DMS79 (cell line): Measurements from ENCODE around the gene RIPOR2.

Experiments used
- DNase-seq: peaks from one replicate; lab custom pipeline; 2025; lab: John Stamatoyannopoulos, UW

Gene RIPOR2, protein sequence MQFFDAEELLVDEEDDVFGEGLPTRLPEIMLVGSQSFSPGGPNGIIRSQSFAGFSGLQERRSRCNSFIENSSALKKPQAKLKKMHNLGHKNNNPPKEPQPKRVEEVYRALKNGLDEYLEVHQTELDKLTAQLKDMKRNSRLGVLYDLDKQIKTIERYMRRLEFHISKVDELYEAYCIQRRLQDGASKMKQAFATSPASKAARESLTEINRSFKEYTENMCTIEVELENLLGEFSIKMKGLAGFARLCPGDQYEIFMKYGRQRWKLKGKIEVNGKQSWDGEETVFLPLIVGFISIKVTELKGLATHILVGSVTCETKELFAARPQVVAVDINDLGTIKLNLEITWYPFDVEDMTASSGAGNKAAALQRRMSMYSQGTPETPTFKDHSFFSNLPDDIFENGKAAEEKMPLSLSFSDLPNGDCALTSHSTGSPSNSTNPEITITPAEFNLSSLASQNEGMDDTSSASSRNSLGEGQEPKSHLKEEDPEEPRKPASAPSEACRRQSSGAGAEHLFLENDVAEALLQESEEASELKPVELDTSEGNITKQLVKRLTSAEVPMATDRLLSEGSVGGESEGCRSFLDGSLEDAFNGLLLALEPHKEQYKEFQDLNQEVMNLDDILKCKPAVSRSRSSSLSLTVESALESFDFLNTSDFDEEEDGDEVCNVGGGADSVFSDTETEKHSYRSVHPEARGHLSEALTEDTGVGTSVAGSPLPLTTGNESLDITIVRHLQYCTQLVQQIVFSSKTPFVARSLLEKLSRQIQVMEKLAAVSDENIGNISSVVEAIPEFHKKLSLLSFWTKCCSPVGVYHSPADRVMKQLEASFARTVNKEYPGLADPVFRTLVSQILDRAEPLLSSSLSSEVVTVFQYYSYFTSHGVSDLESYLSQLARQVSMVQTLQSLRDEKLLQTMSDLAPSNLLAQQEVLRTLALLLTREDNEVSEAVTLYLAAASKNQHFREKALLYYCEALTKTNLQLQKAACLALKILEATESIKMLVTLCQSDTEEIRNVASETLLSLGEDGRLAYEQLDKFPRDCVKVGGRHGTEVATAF

DNA sequence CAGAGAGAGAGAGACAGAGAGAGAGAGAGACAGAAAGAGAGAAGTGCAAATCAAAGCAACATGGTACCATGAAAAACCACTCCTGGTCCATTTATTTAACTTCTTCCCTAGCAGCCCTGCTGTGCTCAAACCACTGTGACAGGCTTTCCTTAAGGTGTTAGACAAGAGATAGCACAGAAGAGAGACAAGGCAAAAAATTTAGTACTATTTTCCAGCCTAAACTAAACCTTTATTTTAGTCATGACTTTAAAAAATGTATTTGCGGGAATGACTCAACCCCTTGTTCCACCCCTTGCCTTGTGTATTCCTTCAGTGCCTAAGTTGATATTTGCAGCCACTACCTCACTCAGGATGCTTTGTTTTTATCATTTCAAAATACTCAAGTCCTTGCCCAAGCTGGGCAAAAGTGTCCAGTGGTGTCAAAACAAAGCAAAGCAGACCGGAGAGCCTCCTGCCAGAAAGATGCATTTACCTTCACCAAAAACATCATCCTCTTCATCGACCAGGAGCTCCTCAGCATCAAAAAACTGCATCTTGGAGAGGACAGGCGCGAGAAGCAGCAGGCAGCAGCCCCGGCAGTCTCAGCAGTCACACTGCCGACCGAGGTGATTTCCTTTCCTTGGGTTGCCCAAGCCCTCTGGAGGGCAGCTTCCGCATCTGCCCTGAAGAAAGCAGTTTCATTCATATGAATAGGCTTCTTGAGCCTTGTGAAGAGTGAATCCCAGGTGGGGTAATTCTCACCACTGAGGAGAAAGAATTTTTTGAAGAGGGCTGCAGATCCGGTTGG, at the start of gene RIPOR2:
Gene RIPOR2, minus strand, starts transcription at position 595 of the 787 bp plus-strand sequence. Its CDS starts 62 bp downstream, at position 533.
- peak; percentile 46 for DNase-seq

DNA sequence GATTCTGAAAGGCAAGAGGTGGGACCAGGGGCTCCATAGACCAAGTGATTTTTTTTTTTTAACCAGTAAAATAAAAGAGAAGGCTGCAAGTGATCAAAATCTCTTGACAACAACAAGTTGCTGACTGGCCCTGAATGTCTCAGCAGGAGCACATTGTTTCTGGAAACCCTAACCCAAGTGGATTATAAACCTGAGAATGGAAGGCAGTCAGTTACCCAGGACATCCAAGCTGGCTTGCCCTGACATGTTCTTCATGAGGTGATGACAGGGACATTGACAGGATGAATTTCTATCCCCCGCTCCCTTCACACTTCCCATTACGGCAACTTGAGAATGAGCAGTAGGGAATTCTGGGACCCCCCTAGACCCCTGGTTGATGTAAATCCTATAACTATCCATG, 49.6 kb upstream of the RIPOR2 start:
- no peak for DNase-seq

DNA sequence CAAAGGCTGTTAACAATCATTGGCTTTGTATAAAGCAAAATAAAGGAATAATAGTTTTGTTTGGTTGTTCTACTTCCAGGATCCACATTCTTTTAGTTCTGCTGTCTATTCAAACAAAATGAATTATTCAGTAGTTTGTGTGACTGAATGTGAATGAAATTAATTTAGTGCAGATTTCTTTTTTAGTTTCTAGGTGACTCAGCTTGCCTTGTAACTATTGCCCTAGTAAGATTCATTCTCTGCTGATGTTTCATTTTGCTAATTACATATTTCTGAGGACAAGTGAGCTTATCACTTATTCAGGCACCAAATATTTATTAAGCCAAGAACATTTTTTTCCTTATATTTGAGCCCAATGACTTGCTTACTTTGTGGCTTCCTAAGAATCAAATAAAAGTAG, 46.5 kb upstream of the RIPOR2 start:
- no peak for DNase-seq

DNA sequence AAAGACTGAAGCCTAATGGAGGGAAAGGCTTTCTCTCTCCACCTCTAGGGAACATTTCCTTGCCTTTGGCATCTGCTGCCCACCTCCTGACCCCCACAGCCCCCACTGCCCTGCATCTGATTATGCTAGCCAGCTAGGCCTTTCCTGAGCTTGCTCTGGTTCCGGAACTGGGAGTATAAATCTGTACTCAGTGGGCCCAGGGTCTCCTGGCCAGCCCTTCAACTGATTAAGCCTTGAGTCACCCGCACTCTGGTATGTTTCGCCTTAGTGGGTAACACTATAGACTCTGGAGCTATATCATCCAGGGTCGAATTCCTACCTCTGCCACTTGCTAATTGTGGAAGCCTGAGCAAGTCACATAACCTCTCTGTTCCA, 45.6 kb upstream of the RIPOR2 start:
- DNase-seq = no peak

DNA sequence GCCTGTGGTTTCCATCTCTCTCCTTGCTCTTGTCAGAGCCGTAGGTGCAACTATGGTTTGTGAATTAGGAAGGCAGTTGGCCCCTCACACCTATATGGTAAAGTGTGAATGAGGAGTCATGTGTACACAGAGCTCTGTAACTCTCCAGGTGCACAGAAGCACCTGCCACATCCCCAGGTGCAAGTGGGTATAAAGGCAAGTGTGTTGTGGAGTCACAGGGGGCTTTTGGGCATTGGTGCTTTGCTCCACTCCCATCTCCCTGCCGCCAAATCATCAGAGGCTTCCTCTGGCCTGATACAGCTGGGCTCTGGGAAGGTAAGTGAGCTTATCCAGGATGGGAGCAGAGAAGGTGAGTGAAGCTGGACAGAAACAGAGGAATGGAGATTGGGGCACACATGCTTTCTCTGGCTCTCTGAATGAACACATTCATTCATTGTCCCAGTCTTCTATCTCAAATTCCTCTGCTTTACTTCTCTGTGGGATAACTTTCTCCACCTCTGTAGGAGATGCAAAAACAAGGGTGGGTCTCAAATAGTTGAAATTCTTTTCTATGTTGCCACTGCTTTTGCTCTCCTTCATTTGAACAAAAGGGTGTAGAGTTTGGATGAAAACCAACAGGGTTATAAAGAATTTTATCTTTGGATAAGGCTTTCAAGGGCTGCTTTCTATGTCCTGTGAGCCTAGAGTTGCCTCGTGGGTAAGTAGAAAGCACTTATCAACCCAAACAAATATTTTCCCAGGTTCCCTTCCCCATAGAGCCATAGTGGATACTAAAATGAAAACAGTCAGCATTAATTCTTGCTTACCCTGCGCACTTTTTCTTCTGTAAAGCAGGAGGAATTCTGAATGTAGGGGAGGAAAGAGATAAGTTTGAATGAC, 45.0 kb upstream of the RIPOR2 start:
- no peak for DNase-seq

DNA sequence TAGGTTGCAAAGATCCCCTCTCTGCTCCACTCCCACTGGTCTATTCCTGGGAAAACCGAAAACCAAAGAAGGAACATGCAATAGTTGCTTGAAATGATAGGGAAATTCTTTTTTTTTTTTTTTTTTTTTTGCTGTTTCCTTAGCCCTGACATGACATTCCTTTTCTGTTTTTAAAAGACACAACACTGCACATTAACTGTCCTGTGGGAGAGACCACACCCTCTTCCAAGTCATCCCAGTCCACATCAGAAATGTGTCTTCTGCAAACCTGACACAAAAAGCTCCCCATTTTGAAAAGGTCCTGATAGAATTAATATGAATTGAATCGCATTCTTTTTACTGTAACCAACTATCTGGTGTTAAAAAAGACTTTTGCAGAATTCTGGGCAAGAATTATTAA, 43.4 kb upstream of the RIPOR2 start:
- DNase-seq = no peak

DNA sequence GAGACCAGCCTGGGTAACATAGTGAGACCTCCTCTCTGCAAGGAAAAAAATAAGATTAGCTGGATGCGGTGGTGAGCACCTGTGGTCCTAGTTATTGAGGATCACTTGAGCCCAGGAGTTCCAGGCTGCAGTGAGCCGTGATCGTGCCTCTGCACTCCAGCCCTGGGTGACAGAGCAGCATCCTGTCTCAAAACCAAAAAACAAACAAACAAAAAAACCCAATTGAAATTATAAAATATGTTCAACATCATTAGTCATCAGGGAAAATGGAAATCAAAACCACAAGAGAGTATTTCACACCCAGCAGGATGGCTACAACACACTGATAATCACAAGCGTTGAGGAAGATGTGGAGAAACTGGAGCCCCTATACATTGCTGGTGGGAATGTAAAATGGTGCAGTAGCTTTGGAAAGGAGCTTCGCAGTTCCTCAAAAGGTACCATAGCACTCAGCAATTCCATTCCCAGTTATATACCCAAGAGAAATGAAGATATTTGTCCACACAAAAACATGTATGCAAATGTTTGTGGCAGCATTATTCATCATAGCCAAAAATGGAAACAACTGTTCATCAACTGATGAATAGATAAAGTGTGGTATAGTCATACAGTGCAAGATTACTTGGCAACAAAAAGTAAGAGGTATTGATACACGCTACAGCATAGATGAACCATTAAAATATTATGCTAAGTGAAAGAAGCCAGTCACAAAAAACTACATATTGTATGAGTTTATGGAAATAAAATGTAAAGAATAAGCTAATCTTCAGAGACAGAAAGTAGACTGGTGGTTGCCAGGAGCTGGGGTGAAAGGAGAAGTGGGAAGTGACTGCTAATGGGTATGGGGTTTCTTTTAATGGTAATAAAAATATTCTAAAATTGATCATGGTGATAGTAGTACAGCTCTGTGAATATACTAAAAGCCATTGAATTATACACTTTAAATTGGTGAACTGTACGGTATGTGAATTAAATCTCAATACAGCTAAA, 38.7 kb upstream of the RIPOR2 start:
- DNase-seq = no peak

DNA sequence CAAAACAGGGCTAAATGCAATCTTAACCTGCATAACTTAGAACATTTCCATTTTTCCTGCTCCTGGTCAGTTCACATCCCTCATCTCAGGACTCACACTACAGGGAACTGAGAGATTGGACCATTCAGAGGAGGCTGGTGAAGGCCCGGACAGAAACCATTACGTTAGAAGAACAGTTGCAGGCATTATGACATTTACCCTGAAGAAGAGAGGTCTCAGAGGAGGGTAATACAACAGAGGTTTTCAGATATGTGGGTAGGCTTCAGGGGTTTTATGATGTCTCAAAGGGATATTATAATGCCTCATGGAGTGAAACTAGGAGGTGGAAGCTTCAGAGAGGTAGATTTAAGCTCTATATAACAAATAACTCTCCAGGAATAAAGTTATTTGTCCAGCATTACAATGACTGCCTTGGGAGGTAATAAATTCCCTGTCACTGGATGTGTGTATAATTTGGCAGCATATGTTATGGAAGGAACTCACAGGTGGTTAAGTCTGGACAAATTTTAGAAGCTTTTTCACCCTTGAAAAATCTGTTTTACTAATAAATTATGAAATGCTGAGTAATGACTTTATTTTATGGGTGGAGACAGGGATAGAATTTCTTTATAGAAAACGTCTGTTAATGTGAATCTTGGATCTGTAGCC, 36.7 kb upstream of the RIPOR2 start:
- no peak for DNase-seq

DNA sequence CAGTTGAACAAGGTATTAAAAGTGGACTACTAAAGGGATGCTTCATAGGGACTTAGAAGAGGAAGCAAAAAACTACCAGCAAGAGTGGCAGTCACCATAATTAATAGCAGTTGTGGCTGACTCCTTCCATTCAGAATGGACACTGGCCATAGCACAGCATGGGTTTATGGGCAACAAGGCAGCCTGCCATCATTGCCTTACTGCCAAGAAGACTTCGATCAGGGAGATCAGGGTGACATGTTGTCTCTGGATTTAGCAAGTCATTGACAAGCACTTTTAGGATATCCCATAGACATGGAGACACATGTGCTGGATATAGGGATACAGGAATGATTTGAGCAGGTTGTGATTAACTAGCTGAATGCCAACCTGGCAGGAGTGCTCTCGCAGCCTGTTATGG, 35.3 kb upstream of the RIPOR2 start:
- no peak for DNase-seq

DNA sequence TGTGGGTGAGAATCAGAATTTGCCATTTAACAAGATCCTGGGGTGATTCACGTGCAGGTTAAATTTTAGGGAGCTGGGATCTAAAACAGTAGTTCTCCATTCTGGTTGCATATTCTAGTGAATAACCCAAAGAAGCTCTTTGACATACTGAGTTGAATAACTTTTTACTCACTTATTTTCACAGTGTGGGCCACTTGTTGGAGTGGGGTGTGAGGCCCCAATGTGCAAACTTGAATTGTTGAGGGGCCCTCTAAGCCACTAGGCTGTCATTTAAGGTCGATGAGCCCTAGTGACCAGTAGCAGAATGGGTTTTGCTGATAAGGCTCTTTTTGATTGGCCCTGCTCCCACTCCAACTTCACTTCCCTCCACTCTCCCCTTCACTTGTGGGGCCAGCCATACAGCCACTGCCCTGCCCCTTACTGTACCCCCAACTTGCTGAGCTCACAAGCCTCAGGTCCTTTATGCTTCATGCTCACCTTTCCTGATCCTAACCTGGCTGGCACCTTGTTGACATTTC, 33.6 kb upstream of the RIPOR2 start:
- no peak for DNase-seq

DNA sequence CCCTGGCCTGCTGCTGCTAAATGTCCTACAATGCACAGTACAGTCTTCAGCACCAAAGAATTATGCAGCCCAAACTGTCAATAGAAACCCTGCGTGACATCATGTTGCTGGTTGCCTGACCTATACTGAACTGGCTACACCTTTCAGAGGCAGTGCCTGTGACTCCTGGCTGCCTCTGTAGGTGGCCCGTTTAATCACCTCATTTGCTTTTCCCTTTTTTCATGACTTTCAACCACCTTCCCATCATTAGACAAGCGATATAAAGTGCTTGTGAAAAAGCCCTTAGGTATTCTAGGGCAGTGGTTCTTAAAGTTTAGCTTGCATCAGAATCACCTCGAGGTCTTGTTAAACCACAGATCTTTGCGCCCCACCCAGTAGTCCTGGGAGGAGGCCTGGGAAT, 33.0 kb upstream of the RIPOR2 start:
- DNase-seq = no peak

DNA sequence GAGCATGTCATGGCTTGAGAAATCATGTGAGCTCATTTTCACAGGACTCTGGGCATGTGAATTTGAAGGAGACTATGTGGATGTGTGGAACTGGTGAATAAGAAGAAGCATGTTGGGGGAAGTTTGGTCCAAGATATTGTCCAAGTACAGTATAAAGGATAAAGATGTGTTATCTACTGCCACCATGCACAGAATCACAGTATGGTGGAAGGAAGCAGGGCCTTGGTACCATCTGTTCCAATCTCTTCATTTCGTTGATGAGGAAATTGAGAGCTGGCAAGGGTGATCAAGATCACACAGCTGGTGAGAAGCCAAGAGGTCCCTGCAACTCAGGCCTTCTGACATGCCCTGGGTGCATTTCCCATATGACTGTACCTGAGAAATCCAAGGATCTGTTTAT, 31.5 kb upstream of the RIPOR2 start:
- no peak for DNase-seq

DNA sequence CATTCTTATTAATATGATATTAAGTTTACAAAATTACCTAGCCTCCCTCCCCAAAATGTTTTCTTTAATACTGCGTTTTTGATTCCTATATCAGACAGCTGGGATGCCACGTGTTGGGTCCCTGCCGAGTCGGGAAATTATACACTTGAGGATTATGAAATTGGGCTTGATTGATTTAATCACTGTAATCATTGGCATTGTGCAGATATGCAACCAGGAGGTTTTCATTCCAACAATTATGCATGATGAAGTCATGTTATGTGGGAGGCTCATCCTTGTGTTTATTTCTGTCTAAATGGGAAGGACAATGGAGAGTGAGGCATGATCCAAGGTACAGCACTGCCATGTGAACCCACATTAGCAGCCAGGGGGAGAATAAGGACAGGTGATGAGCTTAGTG, 30.6 kb upstream of the RIPOR2 start:
- DNase-seq = no peak

DNA sequence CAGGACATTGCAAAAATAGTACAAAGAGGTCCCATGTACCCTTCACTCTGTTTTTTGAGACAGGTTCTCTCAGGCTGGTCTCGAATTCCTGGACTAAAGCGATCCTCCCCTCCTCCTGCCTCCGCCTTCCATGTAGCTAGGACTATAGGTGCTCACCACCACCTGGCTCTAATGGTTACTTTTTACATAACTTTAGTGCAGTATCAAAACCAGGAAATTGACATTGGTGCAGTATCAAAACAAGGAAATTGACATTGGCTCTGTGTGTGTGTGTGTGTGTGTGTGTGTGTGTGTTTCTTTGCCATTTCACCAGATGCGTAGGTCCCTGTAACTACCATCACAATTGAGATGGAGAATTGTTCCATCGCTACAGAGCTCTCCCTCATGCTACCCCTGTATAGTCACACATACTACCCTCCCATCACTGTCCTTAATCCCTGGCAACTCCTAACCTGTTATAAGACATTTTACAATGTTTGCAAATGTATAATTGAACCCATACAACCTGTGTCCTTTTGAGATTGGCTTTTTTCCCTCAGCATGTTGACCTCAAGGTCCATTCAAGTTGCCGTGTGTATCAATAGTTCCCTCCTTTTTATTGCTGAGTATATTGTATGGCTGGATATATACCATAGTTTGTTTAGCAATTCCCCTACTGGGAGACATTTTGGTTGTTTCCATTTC, 28.3 kb upstream of the RIPOR2 start:
- no peak for DNase-seq

DNA sequence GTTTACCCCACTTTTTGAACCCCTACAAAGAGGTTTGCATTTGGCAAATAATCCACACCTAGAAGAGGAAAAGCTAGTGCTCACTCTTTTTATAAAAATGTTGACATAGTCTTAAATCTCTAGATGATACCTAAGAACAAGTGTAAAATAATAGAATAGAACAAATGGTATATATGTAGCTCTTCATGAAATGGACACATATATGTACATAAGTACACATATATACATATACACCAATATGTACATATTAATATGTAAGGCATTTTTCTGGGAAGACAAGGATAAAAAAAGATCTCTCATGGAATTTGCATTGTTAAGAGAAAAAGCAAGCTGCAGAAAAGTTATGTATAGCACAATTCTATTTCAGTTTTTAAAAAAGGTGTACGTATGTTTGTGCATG, 27.6 kb upstream of the RIPOR2 start:
- no peak for DNase-seq

DNA sequence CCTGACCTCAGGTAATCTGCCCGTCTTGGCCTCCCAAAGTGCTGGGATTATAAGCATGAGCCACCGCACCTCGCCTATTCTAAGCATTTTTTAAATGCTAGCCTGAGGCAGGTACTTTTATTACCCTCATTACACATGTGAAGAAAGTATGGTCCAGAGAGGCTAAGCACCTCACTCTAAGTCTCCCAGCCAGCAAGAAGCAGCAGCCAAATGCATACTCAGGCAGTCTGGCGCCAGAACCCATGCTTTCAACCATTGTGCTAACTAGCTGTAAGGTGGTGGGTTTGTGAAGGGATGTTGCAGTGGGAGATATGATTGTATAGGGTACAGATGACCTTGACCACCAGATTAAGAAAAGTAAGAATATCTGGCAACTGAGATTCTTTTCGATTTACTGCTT, 26.1 kb upstream of the RIPOR2 start:
- DNase-seq = no peak

DNA sequence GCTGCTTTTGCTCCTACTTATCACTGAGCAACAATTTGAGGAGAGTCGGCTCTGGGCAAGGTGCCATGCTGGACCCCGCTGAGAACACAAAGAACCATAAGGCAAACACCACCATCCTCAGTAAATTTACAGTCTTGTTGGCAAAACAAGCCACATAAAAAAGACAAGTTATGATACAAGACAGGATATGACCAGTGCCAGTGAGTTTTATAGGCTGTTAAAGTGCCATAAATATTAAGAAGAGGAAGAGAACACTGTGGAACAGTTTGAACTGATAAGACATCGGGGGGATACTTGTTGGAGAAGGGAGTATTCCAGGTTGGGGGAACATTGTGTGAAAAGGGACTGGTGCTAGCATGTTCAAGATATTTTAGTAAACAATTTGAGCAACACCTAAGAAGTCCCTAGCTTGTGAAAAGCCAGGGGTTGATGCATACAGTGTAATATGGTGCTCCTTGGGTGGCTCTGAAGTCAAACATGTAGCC, 25.3 kb upstream of the RIPOR2 start:
- peak; percentile 2 for DNase-seq

DNA sequence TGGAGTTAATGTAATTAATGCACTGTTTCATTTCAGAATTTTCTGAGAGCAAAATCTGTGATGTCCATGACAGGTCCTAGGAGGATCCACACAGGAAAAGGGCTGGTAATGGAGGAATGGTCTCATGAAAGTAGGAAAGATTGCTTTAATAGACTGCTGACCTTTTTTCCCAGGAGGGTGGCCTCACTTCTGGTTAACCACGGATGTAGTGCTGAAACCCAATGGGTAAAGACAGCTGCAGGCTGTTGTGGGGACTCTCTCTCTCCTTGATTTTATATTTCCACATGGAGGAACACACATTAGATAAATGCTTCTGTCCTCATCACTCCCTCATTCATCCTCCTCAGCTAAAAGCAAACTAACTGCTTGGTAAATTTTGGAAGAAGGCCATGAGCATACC, 23.6 kb upstream of the RIPOR2 start:
- no peak for DNase-seq
